A673 (cell line): ENCODE data around the gene C11orf54. TPM values are rescaled to one million over a fixed set of nuclear protein-coding genes. Genes with fewer than 3 reads are reported as not detected.

Experiments
- BruUV-seq: library from RNA; stranded (reverse); fragments of 400-500 nt; replicated peaks from 2 replicates; lab custom pipeline; 2021; lab: Mats Ljungman, UMichigan
- CTCF ChIA-PET: fragments of 300-600 bp; sonication (Branson Sonifier 250); formaldehyde crosslinking; loops from one replicate; lab custom pipeline; 2022; ENCODE audit warnings: antibody characterized with exemption; lab: Charles Lee
- POLR2A ChIA-PET: fragments of 300-600 bp; sonication (Branson Sonifier 250); formaldehyde crosslinking; loops from one replicate; lab custom pipeline; 2022; ENCODE audit warnings: antibody characterized with exemption; ENCODE audit not compliant: low non-redundant PET; lab: Charles Lee
- DNase-seq: peaks from one replicate; pipeline ENCODE4 v3.0.0-alpha.2; 2015; ENCODE audit warnings: low spot score
- H3K27ac ChIP-seq: fragments of 200-600 bp; sonication (generic); 2 replicates; pipeline ENCODE4 v1.5.1; 2016; ENCODE audit warnings: mixed run types, low read depth, mild to moderate bottlenecking, mixed read lengths, antibody characterized with exemption, low read length; ENCODE audit not compliant: poor library complexity, severe bottlenecking
- H3K27me3 ChIP-seq: fragments of 200-600 bp; sonication (generic); replicated peaks from 2 replicates; pipeline ENCODE4 v1.6.1; 2017; ENCODE audit warnings: mixed run types, low read depth, mild to moderate bottlenecking, mixed read lengths, antibody characterized with exemption, low read length; ENCODE audit not compliant: insufficient read depth, poor library complexity
- H3K36me3 ChIP-seq: fragments of 200-600 bp; sonication (generic); 2 replicates; pipeline ENCODE4 v1.6.1; 2016; ENCODE audit warnings: mixed run types, mild to moderate bottlenecking, mixed read lengths, antibody characterized with exemption, low read length; ENCODE audit not compliant: insufficient read depth, poor library complexity, severe bottlenecking
- H3K4me1 ChIP-seq: fragments of 200-600 bp; sonication (generic); 2 replicates; pipeline ENCODE4 v1.6.1; 2017; ENCODE audit warnings: mixed run types, mild to moderate bottlenecking, mixed read lengths, antibody characterized with exemption, low read length; ENCODE audit not compliant: insufficient read depth, poor library complexity, severe bottlenecking
- H3K4me3 ChIP-seq: fragments of 200-600 bp; sonication (generic); 2 replicates; pipeline ENCODE4 v1.5.1; 2016; ENCODE audit warnings: low read depth, mixed run types, mild to moderate bottlenecking, mixed read lengths, low read length; ENCODE audit not compliant: poor library complexity, severe bottlenecking
- H3K9me3 ChIP-seq: fragments of 200-600 bp; sonication (generic); 2 replicates; pipeline ENCODE4 v1.6.1; 2016; ENCODE audit warnings: mixed run types, low read depth, mild to moderate bottlenecking, mixed read lengths, antibody characterized with exemption, low read length; ENCODE audit not compliant: poor library complexity, severe bottlenecking
- EZH2 ChIP-seq: fragments of 200-600 bp; sonication (generic); IDR thresholded peaks from 2 replicates; pipeline ENCODE4 v1.6.1; 2017; ENCODE audit warnings: borderline replicate concordance, low read depth, mild to moderate bottlenecking, mixed read lengths, antibody characterized with exemption, low read length; ENCODE audit not compliant: poor library complexity, severe bottlenecking
- intact Hi-C: fragments of 100-400 bp; cut with micrococcal nuclease; formaldehyde crosslinking; loops from one replicate; pipeline ENCODE4 v1.10.0; 2022; ENCODE audit not compliant: unreplicated experiment
- total RNA-seq: library from RNA; stranded (reverse); gene quantifications from 2 replicates; pipeline ENCODE4 v1.2.3, GENCODE V29; 2021
- TF ChIP-seq, protein P1 (sequence below): fragments of 300-800, 200-600 bp; sonication (generic); conservative IDR thresholded peaks from 2 replicates; pipeline ENCODE4 v1.5.1; 2017; ENCODE audit warnings: low read depth, mild to moderate bottlenecking, antibody characterized with exemption, low read length, moderate library complexity, mixed read lengths

C11orf54 gene
- total RNA-seq, 1 experiment from 2014 or later: 26.2 TPM

- no peak overlapping the region for H3K4me3 ChIP-seq
- peaks cover 78% of the 10 kb centered on the region for H3K36me3 ChIP-seq
- intact Hi-C loops: loop anchor here (5.0 to 10.0 kb wide), 2 partner anchors 35 to 107 kb away; no protein-coding TSS in a partner anchor
- BruUV-seq: no TSS peak
- H3K9me3 ChIP-seq: no peaks in the 10 kb centered on the region
- TF ChIP-seq, protein P1, sequence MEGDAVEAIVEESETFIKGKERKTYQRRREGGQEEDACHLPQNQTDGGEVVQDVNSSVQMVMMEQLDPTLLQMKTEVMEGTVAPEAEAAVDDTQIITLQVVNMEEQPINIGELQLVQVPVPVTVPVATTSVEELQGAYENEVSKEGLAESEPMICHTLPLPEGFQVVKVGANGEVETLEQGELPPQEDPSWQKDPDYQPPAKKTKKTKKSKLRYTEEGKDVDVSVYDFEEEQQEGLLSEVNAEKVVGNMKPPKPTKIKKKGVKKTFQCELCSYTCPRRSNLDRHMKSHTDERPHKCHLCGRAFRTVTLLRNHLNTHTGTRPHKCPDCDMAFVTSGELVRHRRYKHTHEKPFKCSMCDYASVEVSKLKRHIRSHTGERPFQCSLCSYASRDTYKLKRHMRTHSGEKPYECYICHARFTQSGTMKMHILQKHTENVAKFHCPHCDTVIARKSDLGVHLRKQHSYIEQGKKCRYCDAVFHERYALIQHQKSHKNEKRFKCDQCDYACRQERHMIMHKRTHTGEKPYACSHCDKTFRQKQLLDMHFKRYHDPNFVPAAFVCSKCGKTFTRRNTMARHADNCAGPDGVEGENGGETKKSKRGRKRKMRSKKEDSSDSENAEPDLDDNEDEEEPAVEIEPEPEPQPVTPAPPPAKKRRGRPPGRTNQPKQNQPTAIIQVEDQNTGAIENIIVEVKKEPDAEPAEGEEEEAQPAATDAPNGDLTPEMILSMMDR: no peak
- TF ChIP-seq EZH2: no peak
- H3K4me1 ChIP-seq: no peaks in the 10 kb centered on the region
- no peak overlapping the region for H3K27ac ChIP-seq
- H3K27me3 ChIP-seq: no peaks in the 10 kb centered on the region
- CTCF ChIA-PET: no interaction called here
- no peak for DNase-seq
- POLR2A ChIA-PET: no interaction called here
Observed at GRCh38 chr11:93697611-93698010, 43.9 kb upstream of the C11orf54 start.

DNA sequence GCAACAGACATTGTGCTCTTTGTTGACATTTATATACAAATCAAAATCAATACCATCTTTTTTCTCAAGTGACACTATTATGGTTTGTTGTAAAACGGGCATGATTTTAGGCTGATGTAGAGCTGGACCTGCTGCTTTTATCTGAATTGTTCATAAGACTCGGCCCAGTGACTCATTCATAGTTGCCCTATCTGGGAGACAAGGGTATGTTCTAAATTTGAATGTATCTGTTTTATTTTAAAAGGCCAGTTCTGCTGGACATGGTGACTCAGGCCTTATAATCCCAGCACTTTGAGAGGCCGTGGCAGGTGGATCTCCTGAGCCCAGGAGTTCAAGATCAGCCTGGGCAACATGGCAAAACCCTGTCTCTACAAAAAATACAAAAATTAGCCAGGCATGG, 40.6 kb upstream of the C11orf54 start:
- H3K27ac ChIP-seq: no peak overlapping the region
- H3K36me3 ChIP-seq: peaks cover 88% of the 10 kb centered on the region
- POLR2A ChIA-PET: no interaction called here
- CTCF ChIA-PET: no interaction called here
- no TSS peak for BruUV-seq
- H3K4me3 ChIP-seq: no peak overlapping the region
- no peaks in the 10 kb centered on the region for H3K4me1 ChIP-seq
- DNase-seq: no peak
- TF ChIP-seq EZH2: no peak
- TF ChIP-seq, protein P1: no peak
- intact Hi-C loops: no loop called here
- no peaks in the 10 kb centered on the region for H3K27me3 ChIP-seq
- H3K9me3 ChIP-seq: no peaks in the 10 kb centered on the region

DNA sequence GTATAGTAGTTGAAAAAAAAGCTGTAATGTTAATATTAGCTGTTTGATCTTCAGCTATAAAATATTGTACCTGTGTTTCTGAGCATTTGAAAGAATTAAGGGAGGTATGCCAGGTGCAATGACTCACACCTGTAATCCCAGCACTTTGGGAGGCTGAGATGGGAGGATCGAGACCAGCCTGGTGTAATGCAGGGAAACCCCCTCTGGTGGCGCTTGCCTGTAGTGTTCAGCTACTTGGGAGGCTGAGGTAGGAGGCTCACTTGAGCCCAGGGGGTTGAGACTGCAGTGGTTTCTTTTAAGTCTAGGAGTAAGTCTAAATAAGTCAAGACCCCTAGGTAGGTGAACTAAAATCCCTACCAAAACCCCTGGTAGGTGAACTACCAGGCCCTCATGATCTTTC, 37.2 kb upstream of the C11orf54 start:
- CTCF ChIA-PET: no interaction called here
- peak; percentile 20 for DNase-seq
- TF ChIP-seq, protein P1: peak; percentile 34; the same call in 1 of the 2 replicates
- no peak for TF ChIP-seq EZH2
- no TSS peak for BruUV-seq
- H3K4me1 ChIP-seq: no peaks in the 10 kb centered on the region
- H3K27ac ChIP-seq: no peak overlapping the region
- intact Hi-C loops: no loop called here
- H3K36me3 ChIP-seq: peaks cover 87% of the 10 kb centered on the region
- no peaks in the 10 kb centered on the region for H3K27me3 ChIP-seq
- POLR2A ChIA-PET: no interaction called here
- H3K9me3 ChIP-seq: peaks cover 10% of the 10 kb centered on the region
- no peak overlapping the region for H3K4me3 ChIP-seq
